HG03342 (cell line): ENCODE measurements around the gene RAB36.

Source experiments
- ATAC-seq: cut with Tn5 transposase; IDR thresholded peaks from one replicate; pipeline ENCODE4 v1.9.1; 2021; ENCODE audit warnings: mild to moderate bottlenecking, moderate library complexity; ENCODE audit not compliant: unreplicated experiment

RAB36 gene

GRCh38 chr22:23108249-23109078 lies 36.8 kb upstream of the RAB36 start:
- no peak for ATAC-seq

- ATAC-seq, result no peak
Measured at GRCh38 chr22:23109079-23109347, 36.3 kb upstream of the RAB36 start.

- no peak for ATAC-seq
Measured at GRCh38 chr22:23109441-23109978, 35.8 kb upstream of the RAB36 start.

- no peak for ATAC-seq
Measured at GRCh38 chr22:23110190-23110921, 34.9 kb upstream of the RAB36 start.

- ATAC-seq, result no peak
Measured at GRCh38 chr22:23110922-23111527, 34.3 kb upstream of the RAB36 start.

GRCh38 chr22:23112472-23113012 lies 32.7 kb upstream of the RAB36 start:
- ATAC-seq, result no peak

- no peak for ATAC-seq
Measured at GRCh38 chr22:23113067-23113846, 32.0 kb upstream of the RAB36 start.

GRCh38 chr22:23113847-23114720 lies 31.2 kb upstream of the RAB36 start:
- ATAC-seq, result no peak

GRCh38 chr22:23114721-23115020 lies 30.6 kb upstream of the RAB36 start:
- ATAC-seq, result no peak

GRCh38 chr22:23115369-23115768 lies 29.9 kb upstream of the RAB36 start:
- no peak for ATAC-seq

- ATAC-seq, result no peak
Measured at GRCh38 chr22:23115825-23116494, 29.3 kb upstream of the RAB36 start.

- no peak for ATAC-seq
Measured at GRCh38 chr22:23116506-23117263, 28.6 kb upstream of the RAB36 start.

GRCh38 chr22:23117275-23117674 lies 28.0 kb upstream of the RAB36 start:
- no peak for ATAC-seq

- no peak for ATAC-seq
Measured at GRCh38 chr22:23117891-23118646, 27.2 kb upstream of the RAB36 start.

GRCh38 chr22:23118647-23119493 lies 26.4 kb upstream of the RAB36 start:
- ATAC-seq, result no peak

- ATAC-seq, result no peak
Measured at GRCh38 chr22:23119494-23120414, 25.5 kb upstream of the RAB36 start.
